ENCODE results near the gene GPR137. TPM values are rescaled to one million over a fixed set of nuclear protein-coding genes. Genes with fewer than 3 reads are reported as not detected.

The GPR137 gene
- total and polyA plus RNA-seq, 12 donors = 16.4 to 43.0 (median 24.3) TPM

DNA sequence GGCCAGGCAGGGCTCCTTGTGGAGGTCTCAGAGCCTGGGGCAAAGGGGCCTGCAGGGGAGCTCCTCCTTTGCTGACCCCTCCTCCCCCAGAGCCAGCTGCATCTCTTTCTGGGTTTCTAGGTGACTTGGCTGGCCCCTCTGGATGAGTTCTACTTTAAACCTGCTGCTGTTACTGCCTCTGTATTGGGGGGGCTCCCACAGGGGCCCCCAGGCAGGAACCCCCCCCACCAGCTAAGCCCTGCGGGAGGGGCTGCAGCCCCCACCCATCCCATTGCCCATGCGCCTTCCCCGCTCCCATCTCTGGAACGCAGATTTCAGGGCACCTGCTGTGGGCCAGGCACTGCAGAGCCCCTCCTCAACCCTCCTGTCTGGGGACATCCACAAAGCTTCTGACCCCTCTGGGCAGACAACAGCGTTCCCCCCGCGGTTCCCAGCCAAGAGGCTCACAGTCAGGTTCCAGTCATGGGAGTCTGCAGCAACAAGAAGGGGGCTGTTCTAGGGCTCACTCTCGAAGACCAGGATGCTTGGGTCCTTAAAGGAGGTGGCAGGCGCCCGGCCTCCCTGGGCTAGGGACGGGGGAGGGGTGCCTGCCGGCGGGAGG, 35.1 kb upstream of the GPR137 start:
- H3K4me1 ChIP-seq = peaks cover 9 to 55% (median 46%) of the 10 kb centered on the region in 9 donors
- TF ChIP-seq, protein P1, sequence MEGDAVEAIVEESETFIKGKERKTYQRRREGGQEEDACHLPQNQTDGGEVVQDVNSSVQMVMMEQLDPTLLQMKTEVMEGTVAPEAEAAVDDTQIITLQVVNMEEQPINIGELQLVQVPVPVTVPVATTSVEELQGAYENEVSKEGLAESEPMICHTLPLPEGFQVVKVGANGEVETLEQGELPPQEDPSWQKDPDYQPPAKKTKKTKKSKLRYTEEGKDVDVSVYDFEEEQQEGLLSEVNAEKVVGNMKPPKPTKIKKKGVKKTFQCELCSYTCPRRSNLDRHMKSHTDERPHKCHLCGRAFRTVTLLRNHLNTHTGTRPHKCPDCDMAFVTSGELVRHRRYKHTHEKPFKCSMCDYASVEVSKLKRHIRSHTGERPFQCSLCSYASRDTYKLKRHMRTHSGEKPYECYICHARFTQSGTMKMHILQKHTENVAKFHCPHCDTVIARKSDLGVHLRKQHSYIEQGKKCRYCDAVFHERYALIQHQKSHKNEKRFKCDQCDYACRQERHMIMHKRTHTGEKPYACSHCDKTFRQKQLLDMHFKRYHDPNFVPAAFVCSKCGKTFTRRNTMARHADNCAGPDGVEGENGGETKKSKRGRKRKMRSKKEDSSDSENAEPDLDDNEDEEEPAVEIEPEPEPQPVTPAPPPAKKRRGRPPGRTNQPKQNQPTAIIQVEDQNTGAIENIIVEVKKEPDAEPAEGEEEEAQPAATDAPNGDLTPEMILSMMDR (IDR thresholded peaks at IDR 0.05) = no peak

DNA sequence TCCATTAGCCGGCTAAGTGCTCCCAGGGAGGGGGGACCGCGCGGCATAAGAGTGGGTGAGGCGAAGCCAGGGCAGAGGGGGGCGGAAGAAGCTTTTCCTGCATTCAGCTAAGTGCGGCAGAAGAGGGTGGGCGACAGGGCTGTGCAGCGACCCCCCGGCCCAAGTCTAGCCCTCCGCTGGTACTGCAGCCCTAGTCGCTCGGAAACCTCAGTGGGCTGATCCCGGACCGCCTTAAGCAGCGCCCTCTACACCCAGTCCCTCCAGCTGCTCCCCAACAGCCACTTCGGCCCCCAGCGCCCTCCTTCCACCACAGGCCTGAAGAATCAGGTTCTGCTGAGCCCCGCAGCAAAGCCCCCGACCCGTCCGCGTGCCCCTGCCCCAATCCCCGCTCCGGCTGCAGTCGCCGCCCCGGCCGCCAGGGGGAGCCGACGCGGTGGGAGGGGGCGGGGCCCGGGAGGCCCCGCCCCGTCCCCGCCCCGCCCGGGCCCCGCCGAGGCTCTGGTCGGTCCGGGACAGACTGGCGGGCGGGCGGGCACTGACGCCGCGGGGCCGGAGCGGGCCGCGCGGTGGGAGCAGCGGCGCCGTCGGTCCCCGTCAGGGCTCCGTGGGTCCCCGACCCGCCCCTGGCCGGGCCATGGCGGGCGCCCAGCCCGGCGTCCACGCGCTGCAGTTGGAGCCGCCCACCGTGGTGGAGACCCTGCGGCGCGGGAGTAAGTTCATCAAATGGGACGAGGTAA, 34.5 kb upstream of the GPR137 start, which contains the start of gene PLCB3:
Gene PLCB3 (plus strand): TSS at position 515 of the 737 bp plus-strand sequence. CDS start 120 bp downstream, at position 635.
- WGBS, 2 donors = 1% methylated on average over 55 to 75 of the region's 75 CpGs
- no peaks in the 10 kb centered on the region for H3K27me3 ChIP-seq
- ATAC-seq (peak; percentile 23 to 80 (median 50)), DNase-seq (peak; percentile 40 to 69)
- intact Hi-C loops (cut with DNase I) = loop anchor here in 3 of 10 donors (1.0 to 5.0 kb wide), 4 partner anchors 16 to 51 kb away; partner anchors contain the start of gene CATSPERZ (in 1 of the 3)
- peaks cover 0 to 21% (median 9%) of the 10 kb centered on the region in 9 donors for H3K36me3 ChIP-seq
- H3K4me1 ChIP-seq = peaks cover 4 to 48% (median 41%) of the 10 kb centered on the region in 9 donors
- peak within 1 kb of the TSS; percentile 11 to 87 (median 82) for H3K27ac ChIP-seq
- peak within 1 kb of the TSS; percentile 70 to 93 (median 84) for H3K4me3 ChIP-seq
- no peaks in the 10 kb centered on the region for H3K9me3 ChIP-seq
- TF ChIP-seq, protein P1 (IDR thresholded peaks at IDR 0.05) = peak; percentile 67 to 93 (median 80)

More for the DNA sequence above, 35.1 kb upstream of the GPR137 start:
- H3K4me3 ChIP-seq = peak overlapping the region in 9 of 10 donors; percentile 72 to 93 (median 84)
- no peaks in the 10 kb centered on the region for H3K9me3 ChIP-seq
- H3K27ac ChIP-seq = peak overlapping the region in 6 of 10 donors; percentile 11 to 85 (median 66)
- H3K36me3 ChIP-seq = peaks cover 0 to 14% (median 2%) of the 10 kb centered on the region in 9 donors
- H3K27me3 ChIP-seq = no peaks in the 10 kb centered on the region
- WGBS, 2 donors = 22 to 25% methylated on average over 13 of the region's 13 CpGs
- intact Hi-C loops (cut with DNase I) = loop anchor here in 3 of 10 donors (1.0 to 5.0 kb wide), 4 partner anchors 16 to 52 kb away; partner anchors contain the start of gene CATSPERZ (in 1 of the 3)
- DNase-seq (no peak), ATAC-seq (no peak)

DNA sequence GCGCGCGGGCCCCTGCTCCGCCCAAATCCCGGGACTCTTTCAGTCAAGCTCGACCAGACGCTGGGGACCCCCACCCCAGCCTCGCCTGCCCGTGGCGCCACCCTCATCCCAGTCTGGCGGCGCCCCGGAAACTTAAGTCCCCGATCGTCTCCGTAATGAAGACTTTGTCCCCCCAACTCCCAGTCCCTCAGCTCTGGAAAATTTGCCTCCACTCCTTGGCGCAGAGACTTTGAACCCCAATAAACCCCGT, 34.0 kb upstream of the GPR137 start:
- H3K9me3 ChIP-seq = no peaks in the 10 kb centered on the region
- peaks cover 0 to 26% (median 14%) of the 10 kb centered on the region in 9 donors for H3K36me3 ChIP-seq
- no peaks in the 10 kb centered on the region for H3K27me3 ChIP-seq
- ATAC-seq (no peak), DNase-seq (no peak)
- H3K27ac ChIP-seq = peak overlapping the region; percentile 11 to 87 (median 82)
- H3K4me3 ChIP-seq = peak overlapping the region; percentile 70 to 93 (median 84)
- TF ChIP-seq, protein P1 (IDR thresholded peaks at IDR 0.05) = no peak
- 1 to 3% methylated on average over 18 of the region's 18 CpGs for WGBS, 2 donors
- intact Hi-C loops (cut with DNase I) = loop anchor here in 5 of 10 donors (1.0 to 5.0 kb wide), 4 partner anchors 15 to 51 kb away; partner anchors contain the start of gene CATSPERZ (in 1 of the 5)
- peaks cover 4 to 47% (median 41%) of the 10 kb centered on the region in 9 donors for H3K4me1 ChIP-seq

All from heart right ventricle (tissue), 16 donors.